ENCODE measurements around the gene FAM171A1.

FAM171A1 gene

GRCh38 chr10:15290671-15291070 is 80.4 kb downstream of the FAM171A1 start:
- Histone ChIP-seq H4K20me1 (ENCODE audit: insufficient read depth, low read length) (no peaks in the 10 kb centered on the region), H3K27me3 (replicated peaks; ENCODE audit: insufficient read depth, low read length) (no peaks in the 10 kb centered on the region), H3K79me2 (ENCODE audit: low read length) (no peaks in the 10 kb centered on the region), H3K27ac (ENCODE audit: low read length) (no peak overlapping the region), H3K9me3 (replicated peaks; ENCODE audit: insufficient read depth, low read length) (no peaks in the 10 kb centered on the region), H3K9me2 (replicated peaks; ENCODE audit: insufficient read depth, low read length) (no peaks in the 10 kb centered on the region), H2AFZ (ENCODE audit: low read length) (no peak overlapping the region), H3K36me3 (replicated peaks; ENCODE audit: insufficient read depth, low read length) (no peaks in the 10 kb centered on the region), H3K9ac (ENCODE audit: low read length) (no peak overlapping the region), H3K4me3 (ENCODE audit: low read length) (no peak overlapping the region), H3K4me1 (ENCODE audit: low read length) (no peaks in the 10 kb centered on the region), H3K4me2 (ENCODE audit: low read depth, low read length) (no peak overlapping the region), H3F3A (ENCODE audit: insufficient read depth, low read length) (no peaks in the 10 kb centered on the region)
- DNase-seq, result no peak
- no peak for TF ChIP-seq EZH2phosphoT487 (IDR thresholded peaks at IDR 0.05; ENCODE audit: low read length)
- TF ChIP-seq EZH2 (optimal IDR thresholded peaks at IDR 0.05; ENCODE audit: low read depth, low read length), result no peak
- TF ChIP-seq CTCF (IDR thresholded peaks at IDR 0.05; ENCODE audit: low read length), result no peak

- TF ChIP-seq EZH2phosphoT487 (IDR thresholded peaks at IDR 0.05; ENCODE audit: low read length) (no peak), EZH2 (optimal IDR thresholded peaks at IDR 0.05; ENCODE audit: low read depth, low read length) (no peak), CTCF (IDR thresholded peaks at IDR 0.05; ENCODE audit: low read length) (no peak)
- no peaks in the 10 kb centered on the region for H3F3A ChIP-seq (ENCODE audit: insufficient read depth, low read length)
- H3K27me3 ChIP-seq (replicated peaks; ENCODE audit: insufficient read depth, low read length), result no peaks in the 10 kb centered on the region
- H3K36me3 ChIP-seq (replicated peaks; ENCODE audit: insufficient read depth, low read length), result no peaks in the 10 kb centered on the region
- H3K27ac ChIP-seq (ENCODE audit: low read length), result no peak overlapping the region
- H4K20me1 ChIP-seq (ENCODE audit: insufficient read depth, low read length), result no peaks in the 10 kb centered on the region
- H2AFZ ChIP-seq (ENCODE audit: low read length), result no peak overlapping the region
- no peaks in the 10 kb centered on the region for H3K79me2 ChIP-seq (ENCODE audit: low read length)
- no peak overlapping the region for H3K4me3 ChIP-seq (ENCODE audit: low read length)
- no peak for DNase-seq
- H3K9ac ChIP-seq (ENCODE audit: low read length), result no peak overlapping the region
- H3K9me3 ChIP-seq (replicated peaks; ENCODE audit: insufficient read depth, low read length), result no peaks in the 10 kb centered on the region
- no peaks in the 10 kb centered on the region for H3K9me2 ChIP-seq (replicated peaks; ENCODE audit: insufficient read depth, low read length)
- H3K4me1 ChIP-seq (ENCODE audit: low read length), result no peaks in the 10 kb centered on the region
- no peak overlapping the region for H3K4me2 ChIP-seq (ENCODE audit: low read depth, low read length)
Measured at GRCh38 chr10:15290150-15290549, 80.9 kb downstream of the FAM171A1 start.

GRCh38 chr10:15280974-15281373 is 90.1 kb downstream of the FAM171A1 start:
- H3K36me3 ChIP-seq (replicated peaks; ENCODE audit: insufficient read depth, low read length), result no peaks in the 10 kb centered on the region
- TF ChIP-seq EZH2 (optimal IDR thresholded peaks at IDR 0.05; ENCODE audit: low read depth, low read length) (no peak), EZH2phosphoT487 (IDR thresholded peaks at IDR 0.05; ENCODE audit: low read length) (no peak), CTCF (IDR thresholded peaks at IDR 0.05; ENCODE audit: low read length) (no peak)
- H3K4me3 ChIP-seq (ENCODE audit: low read length), result no peak overlapping the region

More at GRCh38 chr10:15280974-15281373, 90.1 kb downstream of the FAM171A1 start:
- H3K27me3 ChIP-seq (replicated peaks; ENCODE audit: insufficient read depth, low read length), result no peaks in the 10 kb centered on the region
- no peaks in the 10 kb centered on the region for H3F3A ChIP-seq (ENCODE audit: insufficient read depth, low read length)
- no peaks in the 10 kb centered on the region for H4K20me1 ChIP-seq (ENCODE audit: insufficient read depth, low read length)
- H3K79me2 ChIP-seq (ENCODE audit: low read length), result no peaks in the 10 kb centered on the region
- no peaks in the 10 kb centered on the region for H3K9me2 ChIP-seq (replicated peaks; ENCODE audit: insufficient read depth, low read length)
- no peak overlapping the region for H3K4me2 ChIP-seq (ENCODE audit: low read depth, low read length)
- DNase-seq, result no peak
- H3K9me3 ChIP-seq (replicated peaks; ENCODE audit: insufficient read depth, low read length), result no peaks in the 10 kb centered on the region
- H2AFZ ChIP-seq (ENCODE audit: low read length), result no peak overlapping the region
- H3K27ac ChIP-seq (ENCODE audit: low read length), result no peak overlapping the region
- H3K4me1 ChIP-seq (ENCODE audit: low read length), result no peaks in the 10 kb centered on the region
- no peak overlapping the region for H3K9ac ChIP-seq (ENCODE audit: low read length)
